ENCODE measurements around the gene ZNF438. TPM values are rescaled to one million over a fixed set of nuclear protein-coding genes. Genes with fewer than 3 reads are reported as not detected.

Gene ZNF438
- total RNA-seq, 1 experiment from 2014 or later, result 0.83 TPM

GRCh38 chr10:30819341-30820181, 212.1 kb downstream of the ZNF438 start:
- H3K27me3 ChIP-seq (ENCODE audit: insufficient read depth, low read length), result no peaks in the 10 kb centered on the region; the same call in 1 of the 2 replicates
- no peak overlapping the region for H3K9ac ChIP-seq (ENCODE audit: extremely low read depth, insufficient read length, low read length)
- H3T11ph ChIP-seq (ENCODE audit: low read length), result no peak overlapping the region
- no peak overlapping the region for H4K91ac ChIP-seq (ENCODE audit: insufficient read length, low read depth, low read length)
- no peak overlapping the region for H2AFZ ChIP-seq (ENCODE audit: low read length)
- TF ChIP-seq CTCF (conservative IDR thresholded peaks at IDR 0.05), result no peak
- no peaks in the 10 kb centered on the region for H3K23me2 ChIP-seq (ENCODE audit: insufficient read length, low read depth, low read length, poor library complexity, severe bottlenecking)
- no peak overlapping the region for H3K4me2 ChIP-seq (ENCODE audit: insufficient read depth, insufficient read length, low read length)
- no peaks in the 10 kb centered on the region for H3K9me3 ChIP-seq (ENCODE audit: control insufficient read depth, low read depth, low read length)
- no peak overlapping the region for H3K56ac ChIP-seq (ENCODE audit: insufficient read length, low read depth, low read length)
- H3K79me1 ChIP-seq (ENCODE audit: insufficient read depth, low read depth, low read length, poor library complexity, severe bottlenecking), result no peaks in the 10 kb centered on the region
- WGBS (ENCODE audit: extremely low coverage, insufficient read length, low lambda C conversion rate), result no CpG with 5 or more reads among the region's 15 CpGs
- no peak overlapping the region for H3K4ac ChIP-seq (ENCODE audit: low read depth, low read length)
- H3K4me1 ChIP-seq (ENCODE audit: insufficient read depth, low read length), result no peaks in the 10 kb centered on the region
- Mint-ChIP-seq H3K27ac (no peak overlapping the region), H3K27me3 (ENCODE audit: low read depth) (peaks cover 39% of the 10 kb centered on the region), H3K9me3 (no peaks in the 10 kb centered on the region; a peak in 2 of 5 replicates), H3K4me3 (no peak overlapping the region), H3K4me1 (peaks cover 7 to 26% of the 10 kb centered on the region in 2 experiments), H3K36me3 (ENCODE audit: insufficient read depth in 1 of 3, low read depth in 3 of 3) (no peaks in the 10 kb centered on the region)
- no peak overlapping the region for H2AK5ac ChIP-seq (ENCODE audit: insufficient read length, low read length)
- no peak overlapping the region for H4K5ac ChIP-seq (ENCODE audit: insufficient read length, low read depth, low read length)
- H4K8ac ChIP-seq (replicated peaks; ENCODE audit: insufficient read length, low read depth, low read length), result no peak overlapping the region
- no peak overlapping the region for H2BK5ac ChIP-seq (ENCODE audit: insufficient read length, low read length)
- DNase-seq, result no peak
- no peak overlapping the region for H3K23ac ChIP-seq (ENCODE audit: insufficient read length, low read depth, low read length)
- H2BK12ac ChIP-seq (ENCODE audit: insufficient read length, low read depth, low read length), result no peak overlapping the region
- H2BK15ac ChIP-seq (ENCODE audit: low read depth, low read length), result no peak overlapping the region
- H3K27ac ChIP-seq (ENCODE audit: insufficient read length, low read depth, low read length), result no peak overlapping the region
- no peak overlapping the region for H3K18ac ChIP-seq (ENCODE audit: insufficient read length, low read depth, low read length)
- no peak overlapping the region for H2BK120ac ChIP-seq (ENCODE audit: low read depth, low read length, poor library complexity, severe bottlenecking)
- H2BK20ac ChIP-seq (ENCODE audit: low read depth, low read length, poor library complexity, severe bottlenecking), result no peak overlapping the region
- H4K20me1 ChIP-seq (ENCODE audit: control insufficient read depth, insufficient read depth, insufficient read length), result no peaks in the 10 kb centered on the region
- H3K79me2 ChIP-seq (ENCODE audit: insufficient read depth, low read length), result no peaks in the 10 kb centered on the region
- H3K14ac ChIP-seq (ENCODE audit: insufficient read depth, low read length), result no peak overlapping the region
